Measurements from ENCODE around the gene MEA1. TPM values are rescaled to one million over a fixed set of nuclear protein-coding genes. Genes with fewer than 3 reads are reported as not detected.

The MEA1 gene
- total and polyA plus RNA-seq, 10 of the 15 experiments (the other 5 are each of a cell fraction or from before 2014, with no cell fraction given): 59.1 to 148 (median 96.4) TPM

DNA sequence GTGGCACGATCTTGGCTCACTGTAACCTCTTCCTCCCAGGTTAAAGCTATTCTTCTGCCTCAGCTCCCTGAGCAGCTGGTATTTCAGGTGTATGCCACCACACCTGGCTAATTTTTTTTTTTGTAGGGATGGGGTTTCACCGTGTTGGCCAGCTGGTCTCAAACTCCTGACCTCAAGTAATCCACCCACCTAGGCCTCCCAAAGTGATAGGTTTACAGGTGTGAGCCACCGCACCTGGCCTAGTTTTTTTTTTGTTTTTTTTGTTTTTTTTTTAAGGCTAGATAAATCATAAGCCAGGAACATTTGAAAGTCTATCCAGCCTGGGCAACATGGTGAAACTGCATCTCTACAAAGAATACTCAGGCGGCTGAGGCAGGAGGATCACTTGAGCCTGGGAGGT lies 18.6 kb upstream of the MEA1 start (continued):
- TF ChIP-seq E4F1 (IDR thresholded peaks at IDR 0.05; ENCODE audit: borderline replicate concordance, partially characterized antibody): no peak
- no peak for TF ChIP-seq NFYB (IDR thresholded peaks at IDR 0.05; ENCODE audit: insufficient read depth, low read depth, low read length)
- no peak for TF ChIP-seq HDGF (IDR thresholded peaks at IDR 0.05)
- no peak for TF ChIP-seq TARDBP (IDR thresholded peaks at IDR 0.05; ENCODE audit: borderline replicate concordance)
- TF ChIP-seq, protein P1, sequence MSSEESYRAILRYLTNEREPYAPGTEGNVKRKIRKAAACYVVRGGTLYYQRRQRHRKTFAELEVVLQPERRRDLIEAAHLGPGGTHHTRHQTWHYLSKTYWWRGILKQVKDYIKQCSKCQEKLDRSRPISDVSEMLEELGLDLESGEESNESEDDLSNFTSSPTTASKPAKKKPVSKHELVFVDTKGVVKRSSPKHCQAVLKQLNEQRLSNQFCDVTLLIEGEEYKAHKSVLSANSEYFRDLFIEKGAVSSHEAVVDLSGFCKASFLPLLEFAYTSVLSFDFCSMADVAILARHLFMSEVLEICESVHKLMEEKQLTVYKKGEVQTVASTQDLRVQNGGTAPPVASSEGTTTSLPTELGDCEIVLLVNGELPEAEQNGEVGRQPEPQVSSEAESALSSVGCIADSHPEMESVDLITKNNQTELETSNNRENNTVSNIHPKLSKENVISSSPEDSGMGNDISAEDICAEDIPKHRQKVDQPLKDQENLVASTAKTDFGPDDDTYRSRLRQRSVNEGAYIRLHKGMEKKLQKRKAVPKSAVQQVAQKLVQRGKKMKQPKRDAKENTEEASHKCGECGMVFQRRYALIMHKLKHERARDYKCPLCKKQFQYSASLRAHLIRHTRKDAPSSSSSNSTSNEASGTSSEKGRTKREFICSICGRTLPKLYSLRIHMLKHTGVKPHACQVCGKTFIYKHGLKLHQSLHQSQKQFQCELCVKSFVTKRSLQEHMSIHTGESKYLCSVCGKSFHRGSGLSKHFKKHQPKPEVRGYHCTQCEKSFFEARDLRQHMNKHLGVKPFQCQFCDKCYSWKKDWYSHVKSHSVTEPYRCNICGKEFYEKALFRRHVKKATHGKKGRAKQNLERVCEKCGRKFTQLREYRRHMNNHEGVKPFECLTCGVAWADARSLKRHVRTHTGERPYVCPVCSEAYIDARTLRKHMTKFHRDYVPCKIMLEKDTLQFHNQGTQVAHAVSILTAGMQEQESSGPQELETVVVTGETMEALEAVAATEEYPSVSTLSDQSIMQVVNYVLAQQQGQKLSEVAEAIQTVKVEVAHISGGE (CRISPR knock-in tag; IDR thresholded peaks at IDR 0.05): no peak
- TF ChIP-seq ZNF217 (IDR thresholded peaks at IDR 0.05): no peak

- ChIA-PET CTCF (interaction anchor here (0.6 kb wide), 1 partner anchor 98 kb away, joined by 4 read pairs; no protein-coding TSS in a partner anchor), SMC1A (ENCODE audit: uncharacterized antibody, unreplicated experiment) (no interaction called here)
- FAIRE-seq: no peak
These were observed 15.4 kb upstream of the MEA1 start for GRCh38 chr6:43029120-43029519.

More at GRCh38 chr6:43029120-43029519, 15.4 kb upstream of the MEA1 start:
- Histone ChIP-seq H3K4me2 (ENCODE audit: control insufficient read depth, insufficient read depth) (no peak overlapping the region), H3K79me2 (ENCODE audit: control insufficient read depth, insufficient read depth, low read length) (peaks cover 4% of the 10 kb centered on the region), H3K27ac (ENCODE audit: control insufficient read depth, insufficient read depth) (no peak overlapping the region), H3K9me3 (replicated peaks; ENCODE audit: control insufficient read depth, insufficient read depth, low read length) (no peaks in the 10 kb centered on the region), H3K27me3 (replicated peaks in 1 of 2; ENCODE audit: control insufficient read depth in 2 of 2, insufficient read depth in 2 of 2, low read length in 1 of 2) (no peaks in the 10 kb centered on the region), H2AFZ (ENCODE audit: control insufficient read depth, low read depth, low read length) (no peak overlapping the region), H3K36me3 (ENCODE audit: control insufficient read depth in 2 of 2, insufficient read depth in 2 of 2, low read length in 1 of 2) (peaks cover 12 to 32% of the 10 kb centered on the region in 2 experiments), H4K20me1 (ENCODE audit: control insufficient read depth, insufficient read depth) (peaks cover 3% of the 10 kb centered on the region; the same call in 1 of the 2 replicates), H3K4me1 (ENCODE audit: control insufficient read depth, insufficient read depth, low read length) (no peaks in the 10 kb centered on the region), H3K4me3 (no peak overlapping the region), H3K9ac (ENCODE audit: control insufficient read depth, insufficient read depth, low read length) (no peak overlapping the region)
- DNase-seq (ENCODE audit: low read depth, low spot score) (no peak), ATAC-seq (no peak)
- no peak for TF ChIP-seq LARP7 (IDR thresholded peaks at IDR 0.05)
- TF ChIP-seq MXI1 (IDR thresholded peaks at IDR 0.05; ENCODE audit: low read depth, low read length): no peak
- POLR2A ChIA-PET: no interaction called here
- RAD21 ChIA-PET (ENCODE audit: unreplicated experiment): no interaction called here
- 97% methylated on average over 9 of the region's 9 CpGs for WGBS (ENCODE audit: insufficient coverage, insufficient replicate concordance, low lambda C conversion rate, missing lambda C conversion rate)
- intact Hi-C loops (cut with micrococcal nuclease; ENCODE audit: unreplicated experiment): no loop called here
- BruUV-seq (replicated peaks): no TSS peak
- in situ Hi-C loops (cut with MboI): no loop called here
